Measurements from ENCODE around the gene ZNF407. TPM values are rescaled to one million over a fixed set of nuclear protein-coding genes. Genes with fewer than 3 reads are reported as not detected.

Gene ZNF407
- total and polyA plus RNA-seq, 7 donors: 2.4 to 10.2 (median 7.9) TPM

- intact Hi-C loops (cut with DNase I): no loop called here
- WGBS, 3 donors: 76 to 86% (median 83%) methylated on average over 9 of the region's 9 CpGs
These were observed 28.6 kb downstream of the ZNF407 start for GRCh38 chr18:74626049-74626874.

GRCh38 chr18:74630804-74631203 lies 33.1 kb downstream of the ZNF407 start:
- intact Hi-C loops (cut with DNase I): no loop called here
- Histone ChIP-seq H3K27ac (no peak overlapping the region), H3K27me3 (ENCODE audit: insufficient read depth in 3 of 3, low read length in 2 of 3) (no peaks in the 10 kb centered on the region), H3K9me3 (no peaks in the 10 kb centered on the region), H3K4me1 (no peaks in the 10 kb centered on the region), H3K4me3 (no peak overlapping the region), H3K36me3 (ENCODE audit: insufficient read depth in 1 of 2, low read depth in 1 of 2) (peaks cover 4 to 39% of the 10 kb centered on the region in 2 donors)
- DNase-seq: no peak
- no peak for TF ChIP-seq CTCF (IDR thresholded peaks at IDR 0.05)
- WGBS, 3 donors: 92 to 93% (median 92%) methylated on average over 6 of the region's 6 CpGs
- ATAC-seq: no peak

More at GRCh38 chr18:74626049-74626874, 28.6 kb downstream of the ZNF407 start:
- peaks cover 5% of the 10 kb centered on the region for H3K4me1 ChIP-seq
- peaks cover 3 to 4% of the 10 kb centered on the region in 2 donors for H3K36me3 ChIP-seq (ENCODE audit: insufficient read depth in 1 of 2, low read depth in 1 of 2)
- ATAC-seq: no peak
- no peaks in the 10 kb centered on the region for H3K9me3 ChIP-seq
- H3K27ac ChIP-seq: no peak overlapping the region
- no peaks in the 10 kb centered on the region for H3K27me3 ChIP-seq (ENCODE audit: insufficient read depth in 3 of 3, low read length in 2 of 3)
- DNase-seq: no peak
- H3K4me3 ChIP-seq: no peak overlapping the region
- TF ChIP-seq CTCF (IDR thresholded peaks at IDR 0.05): no peak

GRCh38 chr18:74631212-74631611 lies 33.5 kb downstream of the ZNF407 start:
- no peaks in the 10 kb centered on the region for H3K4me1 ChIP-seq
- intact Hi-C loops (cut with DNase I): no loop called here
- ATAC-seq (no peak), DNase-seq (no peak)
- WGBS, 3 donors: 62 to 74% (median 68%) methylated on average over 2 of the region's 2 CpGs
- no peak overlapping the region for H3K4me3 ChIP-seq
- H3K36me3 ChIP-seq (ENCODE audit: insufficient read depth in 1 of 2, low read depth in 1 of 2): peaks cover 4 to 39% of the 10 kb centered on the region in 2 donors
- no peaks in the 10 kb centered on the region for H3K9me3 ChIP-seq
- no peak overlapping the region for H3K27ac ChIP-seq
- no peak for TF ChIP-seq CTCF (IDR thresholded peaks at IDR 0.05)
- no peaks in the 10 kb centered on the region for H3K27me3 ChIP-seq (ENCODE audit: insufficient read depth in 3 of 3, low read length in 2 of 3)

GRCh38 chr18:74631623-74632350 lies 34.1 kb downstream of the ZNF407 start:
- H3K9me3 ChIP-seq: no peaks in the 10 kb centered on the region
- H3K36me3 ChIP-seq (ENCODE audit: insufficient read depth in 1 of 2, low read depth in 1 of 2): peaks cover 4 to 39% of the 10 kb centered on the region in 2 donors
- 79 to 86% (median 85%) methylated on average over 13 of the region's 13 CpGs for WGBS, 3 donors
- no peaks in the 10 kb centered on the region for H3K4me1 ChIP-seq
- no peaks in the 10 kb centered on the region for H3K27me3 ChIP-seq (ENCODE audit: insufficient read depth in 3 of 3, low read length in 2 of 3)
- no peak overlapping the region for H3K4me3 ChIP-seq
- no peak for DNase-seq
- ATAC-seq: no peak
- no peak overlapping the region for H3K27ac ChIP-seq
- intact Hi-C loops (cut with DNase I): no loop called here
- TF ChIP-seq CTCF (IDR thresholded peaks at IDR 0.05): no peak

All from psoas muscle (tissue), 8 donors.